OCI-LY3 (cell line): Measurements from ENCODE around the gene PDK2.

Experiments used
- H2AFZ ChIP-seq: fragments of 200-600, 300-600 bp; shearing (Covaris generic); 2 replicates; pipeline ENCODE4 v1.6.0; 2014; ENCODE audit warnings: antibody characterized with exemption, low read depth, low read length
- H3K27ac ChIP-seq: fragments of 200-600, 300-600 bp; sonication (generic); 2 replicates; pipeline ENCODE4 v1.5.1; 2014; ENCODE audit warnings: mild to moderate bottlenecking, low read length, moderate library complexity, mixed read lengths
- H3K27me3 ChIP-seq: fragments of 200-600, 300-600 bp; sonication (generic); 2 replicates; pipeline ENCODE4 v1.6.1; 2014; ENCODE audit warnings: low read depth, low read length, mixed read lengths
- H3K36me3 ChIP-seq: fragments of 200-600, 300-600 bp; sonication (generic); replicated peaks from 2 replicates; pipeline ENCODE3; 2014; ENCODE audit warnings: low read depth, low read length, mixed read lengths
- H3K4me1 ChIP-seq: fragments of 300-600, 200-600 bp; sonication (generic); 2 replicates; pipeline ENCODE4 v1.6.1; 2014; ENCODE audit warnings: low read length, mixed read lengths
- H3K4me2 ChIP-seq: fragments of 200-600, 300-600 bp; sonication (generic); 2 replicates; pipeline ENCODE4 v1.6.1; 2014; ENCODE audit warnings: low read length, mixed read lengths
- H3K4me3 ChIP-seq: fragments of 300-600, 200-600 bp; sonication (generic); 2 replicates; pipeline ENCODE4 v1.5.1; 2014; ENCODE audit warnings: antibody characterized with exemption, mild to moderate bottlenecking, low read length, moderate library complexity
- H3K79me2 ChIP-seq: fragments of 300-600, 200-600 bp; shearing (Covaris generic); 2 replicates; pipeline ENCODE4 v1.6.1; 2014; ENCODE audit warnings: mild to moderate bottlenecking, low read length, mixed read lengths
- H3K9ac ChIP-seq: fragments of 300-600, 200-600 bp; shearing (Covaris generic); 2 replicates; pipeline ENCODE4 v1.6.0; 2014; ENCODE audit warnings: mild to moderate bottlenecking, low read length, moderate library complexity
- H3K9me3 ChIP-seq: fragments of 200-600, 300-600 bp; shearing (Covaris generic); 2 replicates; pipeline ENCODE4 v1.6.1; 2014; ENCODE audit warnings: low read length, mixed read lengths; ENCODE audit not compliant: insufficient read depth
- H4K20me1 ChIP-seq: fragments of 200-600, 300-600 bp; sonication (generic); 2 replicates; pipeline ENCODE4 v1.6.1; 2016; ENCODE audit warnings: low read length, mixed read lengths; ENCODE audit not compliant: insufficient read depth
- CTCF ChIP-seq: fragments of 200-600, 300-600 bp; sonication (generic); IDR thresholded peaks from 2 replicates; pipeline ENCODE4 v1.5.1; 2014; ENCODE audit warnings: antibody characterized with exemption, low read length, low read depth
- EZH2phosphoT487 ChIP-seq: fragments of 200-600 bp; shearing (Covaris generic); IDR thresholded peaks from 2 replicates; pipeline ENCODE4 v1.6.1; 2018; ENCODE audit warnings: antibody characterized with exemption, mixed run types, low read depth

PDK2 gene

GRCh38 chr17:50135316-50136095 is 40.4 kb downstream of the PDK2 start:
- Histone ChIP-seq H3K27me3 (no peaks in the 10 kb centered on the region), H3K36me3 (peaks cover 72% of the 10 kb centered on the region)

GRCh38 chr17:50136096-50136687 is 41.0 kb downstream of the PDK2 start:
- Histone ChIP-seq H3K27me3 (no peaks in the 10 kb centered on the region), H3K4me2 (no peak overlapping the region), H3K4me3 (no peak overlapping the region), H3K9ac (no peak overlapping the region), H3K4me1 (peaks cover 36% of the 10 kb centered on the region), H3K79me2 (peaks cover 43% of the 10 kb centered on the region), H3K9me3 (no peaks in the 10 kb centered on the region), H4K20me1 (peaks cover 94% of the 10 kb centered on the region), H3K27ac (no peak overlapping the region), H2AFZ (no peak overlapping the region), H3K36me3 (peaks cover 79% of the 10 kb centered on the region)
- no peak for TF ChIP-seq CTCF
- TF ChIP-seq EZH2phosphoT487, result no peak

More at GRCh38 chr17:50135316-50136095, 40.4 kb downstream of the PDK2 start:
- no peak overlapping the region for H3K27ac ChIP-seq
- peaks cover 87% of the 10 kb centered on the region for H4K20me1 ChIP-seq
- TF ChIP-seq EZH2phosphoT487, result no peak
- no peak for TF ChIP-seq CTCF
- peaks cover 36% of the 10 kb centered on the region for H3K4me1 ChIP-seq
- peaks cover 36% of the 10 kb centered on the region for H3K79me2 ChIP-seq
- no peak overlapping the region for H3K9ac ChIP-seq
- H3K9me3 ChIP-seq, result no peaks in the 10 kb centered on the region
- no peak overlapping the region for H2AFZ ChIP-seq
- no peak overlapping the region for H3K4me2 ChIP-seq
- no peak overlapping the region for H3K4me3 ChIP-seq

- H3K27me3 ChIP-seq, result no peaks in the 10 kb centered on the region
- no peak for TF ChIP-seq EZH2phosphoT487
- TF ChIP-seq CTCF, result no peak
Measured at GRCh38 chr17:50137042-50137441, 41.9 kb downstream of the PDK2 start.

GRCh38 chr17:50139185-50139783 is 44.1 kb downstream of the PDK2 start:
- peaks cover 55% of the 10 kb centered on the region for H3K4me1 ChIP-seq
- H3K36me3 ChIP-seq, result peaks cover 91% of the 10 kb centered on the region
- H3K27ac ChIP-seq, result peak overlapping the region; percentile 59
- no peak overlapping the region for H2AFZ ChIP-seq
- no peak overlapping the region for H3K4me3 ChIP-seq
- no peak overlapping the region for H3K9ac ChIP-seq
- H3K27me3 ChIP-seq, result no peaks in the 10 kb centered on the region
- no peaks in the 10 kb centered on the region for H3K9me3 ChIP-seq
- peaks cover 97% of the 10 kb centered on the region for H4K20me1 ChIP-seq
- H3K79me2 ChIP-seq, result peaks cover 74% of the 10 kb centered on the region
- H3K4me2 ChIP-seq, result no peak overlapping the region
- TF ChIP-seq CTCF (no peak), EZH2phosphoT487 (no peak)

More at GRCh38 chr17:50137042-50137441, 41.9 kb downstream of the PDK2 start:
- Histone ChIP-seq H4K20me1 (peaks cover 96% of the 10 kb centered on the region), H3K4me2 (no peak overlapping the region), H3K4me1 (peaks cover 35% of the 10 kb centered on the region), H3K4me3 (no peak overlapping the region), H3K9me3 (no peaks in the 10 kb centered on the region), H3K36me3 (peaks cover 81% of the 10 kb centered on the region), H2AFZ (no peak overlapping the region), H3K79me2 (peaks cover 51% of the 10 kb centered on the region), H3K27ac (0 out of 2 replicates have a peak overlapping the region, but pooled peaks have one; percentile 2), H3K9ac (no peak overlapping the region)
